Activated naive CD8-positive, alpha-beta T cell treated with anti-CD3 and anti-CD28 coated beads, Interleukin-2, amount 50 U/mL, for 16 hours (primary cell): Measurements from ENCODE around the gene TEAD1.

Experiments
- DNase-seq: peaks from one replicate; pipeline ENCODE4 v3.0.0-alpha.2; 2020; ENCODE audit warnings: low read depth, low spot score

TEAD1 gene

GRCh38 chr11:12707500-12707880 lies 33.3 kb downstream of the TEAD1 start:
- no peak for DNase-seq

- DNase-seq = no peak
Observed at GRCh38 chr11:12711496-12711895, 37.3 kb downstream of the TEAD1 start.

- no peak for DNase-seq
Observed at GRCh38 chr11:12712132-12712531, 37.9 kb downstream of the TEAD1 start.

- DNase-seq = no peak
Observed at GRCh38 chr11:12715131-12715530, 40.9 kb downstream of the TEAD1 start.

GRCh38 chr11:12715941-12716340 lies 41.7 kb downstream of the TEAD1 start:
- DNase-seq = no peak

- no peak for DNase-seq
Observed at GRCh38 chr11:12716816-12717215, 42.6 kb downstream of the TEAD1 start.

GRCh38 chr11:12717851-12718291 lies 43.6 kb downstream of the TEAD1 start:
- no peak for DNase-seq

GRCh38 chr11:12719221-12719620 lies 45.0 kb downstream of the TEAD1 start:
- no peak for DNase-seq

- DNase-seq = no peak
Observed at GRCh38 chr11:12721816-12722604, 47.8 kb downstream of the TEAD1 start.

GRCh38 chr11:12723421-12724300 lies 49.4 kb downstream of the TEAD1 start:
- no peak for DNase-seq

- no peak for DNase-seq
Observed at GRCh38 chr11:12724301-12725054, 50.3 kb downstream of the TEAD1 start.

- DNase-seq = no peak
Observed at GRCh38 chr11:12725055-12725862, 51.0 kb downstream of the TEAD1 start.

GRCh38 chr11:12725863-12726682 lies 51.9 kb downstream of the TEAD1 start:
- DNase-seq = no peak

GRCh38 chr11:12727563-12728211 lies 53.5 kb downstream of the TEAD1 start:
- no peak for DNase-seq

- no peak for DNase-seq
Observed at GRCh38 chr11:12728417-12728816, 54.2 kb downstream of the TEAD1 start.

GRCh38 chr11:12729941-12730340 lies 55.7 kb downstream of the TEAD1 start:
- no peak for DNase-seq

- DNase-seq = no peak
Observed at GRCh38 chr11:12731841-12732336, 57.7 kb downstream of the TEAD1 start.

- no peak for DNase-seq
Observed at GRCh38 chr11:12733091-12733490, 58.9 kb downstream of the TEAD1 start.

GRCh38 chr11:12734625-12735024 lies 60.4 kb downstream of the TEAD1 start:
- DNase-seq = no peak

GRCh38 chr11:12735262-12735661 lies 61.0 kb downstream of the TEAD1 start:
- DNase-seq = no peak
